GM19025 (cell line): ENCODE measurements around the gene NAA15.
"Not testable (repeated sequence)": the region's sequence is repeated elsewhere in the genome, so short reads cannot be mapped to it uniquely, and the experiment has no call there.

Experiments used
- ATAC-seq: cut with Tn5 transposase; IDR thresholded peaks from one replicate; pipeline ENCODE4 v1.9.1; 2021; ENCODE audit warnings: mild to moderate bottlenecking, low read depth, moderate library complexity; ENCODE audit not compliant: unreplicated experiment

Gene NAA15

GRCh38 chr4:139301113-139301820, at the start of gene NAA15:
NAA15 (plus strand) TSS chr4:139301505; CDS start chr4:139301778, 273 bp downstream.
- ATAC-seq = peak; percentile 88

- ATAC-seq = no peak
These were observed 48.3 kb upstream of the NAA15 start for GRCh38 chr4:139253046-139253445.

GRCh38 chr4:139253713-139254112, 47.6 kb upstream of the NAA15 start:
- ATAC-seq = no peak

- not testable (repeated sequence) for ATAC-seq
These were observed 45.7 kb upstream of the NAA15 start for GRCh38 chr4:139255581-139255980.

- no peak for ATAC-seq
These were observed 45.0 kb upstream of the NAA15 start for GRCh38 chr4:139256349-139256748.

- ATAC-seq = no peak
These were observed 35.7 kb upstream of the NAA15 start for GRCh38 chr4:139265654-139266053.

- no peak for ATAC-seq
These were observed 35.1 kb upstream of the NAA15 start for GRCh38 chr4:139266208-139266582.

GRCh38 chr4:139266583-139267257, 34.6 kb upstream of the NAA15 start:
- ATAC-seq = peak; percentile 95

GRCh38 chr4:139267301-139267700, 34.0 kb upstream of the NAA15 start:
- no peak for ATAC-seq

- no peak for ATAC-seq
These were observed 27.5 kb upstream of the NAA15 start for GRCh38 chr4:139273835-139274234.

- ATAC-seq = no peak
These were observed 26.5 kb upstream of the NAA15 start for GRCh38 chr4:139274790-139275189.

- no peak for ATAC-seq
These were observed 26.0 kb upstream of the NAA15 start for GRCh38 chr4:139275281-139275735.

GRCh38 chr4:139278485-139278884, 22.8 kb upstream of the NAA15 start:
- ATAC-seq = no peak

- ATAC-seq = no peak
These were observed 22.2 kb upstream of the NAA15 start for GRCh38 chr4:139278912-139279759.

GRCh38 chr4:139279760-139280620, 21.3 kb upstream of the NAA15 start, which contains the start of gene MGARP:
MGARP (minus strand) TSS chr4:139280225; CDS start chr4:139280158, 67 bp downstream.
- ATAC-seq = no peak

- no peak for ATAC-seq
These were observed 19.1 kb upstream of the NAA15 start for GRCh38 chr4:139282065-139282720.

GRCh38 chr4:139282721-139283075, 18.6 kb upstream of the NAA15 start:
- ATAC-seq = no peak

GRCh38 chr4:139286186-139286698, 15.1 kb upstream of the NAA15 start:
- ATAC-seq = no peak

GRCh38 chr4:139295206-139295941, 5.9 kb upstream of the NAA15 start:
- peak; percentile 94 for ATAC-seq
